ENCODE measurements around the gene RAB3A. TPM values are rescaled to one million over a fixed set of nuclear protein-coding genes. Genes with fewer than 3 reads are reported as not detected.

Gene RAB3A
- total and polyA plus RNA-seq, 9 of the 15 experiments (the other 6 are each of a cell fraction or from before 2014, with no cell fraction given), result 0.17 to 5.1 (median 0.90) TPM; not detected in 1

GRCh38 chr19:18152442-18152816, 51.4 kb downstream of the RAB3A start (continued):
- TF ChIP-seq ZNF518B (CRISPR knock-in tag; IDR thresholded peaks at IDR 0.05) (no peak), ZSCAN29 (IDR thresholded peaks at IDR 0.05) (no peak), JUNB (CRISPR knock-in tag; conservative IDR thresholded peaks at IDR 0.05) (no peak), ZNF785 (CRISPR knock-in tag; IDR thresholded peaks at IDR 0.05) (no peak), ZNF280B (CRISPR knock-in tag; IDR thresholded peaks at IDR 0.05) (no peak), ZNF444 (CRISPR knock-in tag; IDR thresholded peaks at IDR 0.05) (no peak), ZNF395 (CRISPR knock-in tag; IDR thresholded peaks at IDR 0.05) (no peak), MNT (conservative IDR thresholded peaks at IDR 0.05) (peak; percentile 72 to 77; a peak in 2 of 4 replicates), ZNF165 (CRISPR knock-in tag; IDR thresholded peaks at IDR 0.05; ENCODE audit: borderline replicate concordance) (no peak), POLR2B (IDR thresholded peaks at IDR 0.05; ENCODE audit: low read depth, partially characterized antibody) (peak; percentile 55), BRD9 (IDR thresholded peaks at IDR 0.05; ENCODE audit: low read depth, partially characterized antibody) (peak; percentile 6), XRCC5 (IDR thresholded peaks at IDR 0.05; ENCODE audit: low read depth, low read length) (peak; percentile 48; the same call in 1 of the 2 replicates), ILF3 (IDR thresholded peaks at IDR 0.05; ENCODE audit: borderline replicate concordance) (no peak), ZNF79 (CRISPR knock-in tag; IDR thresholded peaks at IDR 0.05; ENCODE audit: low read depth) (no peak), ATF1 (CRISPR knock-in tag; IDR thresholded peaks at IDR 0.05) (no peak), ATF1 (tag; IDR thresholded peaks at IDR 0.05) (no peak), ZNF24 (IDR thresholded peaks at IDR 0.05) (peak; percentile 71; the same call in 1 of the 2 replicates), KLF16 (IDR thresholded peaks at IDR 0.05) (peak; percentile 67; the same call in 1 of the 2 replicates), BACH1 (tag; IDR thresholded peaks at IDR 0.05) (no peak), STAT5A (IDR thresholded peaks at IDR 0.05; ENCODE audit: borderline replicate concordance, low read length) (no peak), PHF8 (IDR thresholded peaks at IDR 0.05; ENCODE audit: borderline replicate concordance, low read length) (no peak)
- TF ChIP-seq, protein P1, sequence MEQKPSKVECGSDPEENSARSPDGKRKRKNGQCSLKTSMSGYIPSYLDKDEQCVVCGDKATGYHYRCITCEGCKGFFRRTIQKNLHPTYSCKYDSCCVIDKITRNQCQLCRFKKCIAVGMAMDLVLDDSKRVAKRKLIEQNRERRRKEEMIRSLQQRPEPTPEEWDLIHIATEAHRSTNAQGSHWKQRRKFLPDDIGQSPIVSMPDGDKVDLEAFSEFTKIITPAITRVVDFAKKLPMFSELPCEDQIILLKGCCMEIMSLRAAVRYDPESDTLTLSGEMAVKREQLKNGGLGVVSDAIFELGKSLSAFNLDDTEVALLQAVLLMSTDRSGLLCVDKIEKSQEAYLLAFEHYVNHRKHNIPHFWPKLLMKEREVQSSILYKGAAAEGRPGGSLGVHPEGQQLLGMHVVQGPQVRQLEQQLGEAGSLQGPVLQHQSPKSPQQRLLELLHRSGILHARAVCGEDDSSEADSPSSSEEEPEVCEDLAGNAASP (IDR thresholded peaks at IDR 0.05), result no peak
